HAP-1 (cell line): ENCODE measurements around the gene ELANE.
A peak's percentile ranks its signal among the peaks of the same experiment; 100 is the strongest.
"Not testable (repeated sequence)": the region's sequence is repeated elsewhere in the genome, so short reads cannot be mapped to it uniquely, and the experiment has no call there.

ENCODE experiments used
- DNase-seq, 2 experiments: peaks; one replicate each; pipeline ENCODE4 v3.0.0-alpha.2; 2016 to 2020; ENCODE audit warnings: low spot score in 2 of 2
- H3K27me3 ChIP-seq: fragments of 250-450 bp; sonication (Bioruptor Pico); 2 replicates; pipeline ENCODE4 v1.5.1; 2020; ENCODE audit warnings: low read depth, mild to moderate bottlenecking, moderate library complexity
- H3K36me3 ChIP-seq: fragments of 250-450 bp; sonication (Bioruptor Pico); replicated peaks from 2 replicates; pipeline ENCODE4 v1.5.1; 2020; ENCODE audit warnings: mild to moderate bottlenecking
- H3K4me1 ChIP-seq: fragments of 250-450 bp; sonication (Bioruptor Pico); 2 replicates; pipeline ENCODE4 v1.5.1; 2020; ENCODE audit warnings: mild to moderate bottlenecking
- H3K4me3 ChIP-seq: fragments of 250-450 bp; sonication (Bioruptor Pico); 2 replicates; pipeline ENCODE4 v1.5.1; 2020; ENCODE audit warnings: mild to moderate bottlenecking, moderate library complexity
- H3K9me3 ChIP-seq: fragments of 250-450 bp; sonication (Bioruptor Pico); 2 replicates; pipeline ENCODE4 v1.5.1; 2020; ENCODE audit warnings: mild to moderate bottlenecking, moderate library complexity
- in situ Hi-C: fragments of 300-500 bp; cut with MboI; formaldehyde crosslinking; loops from 3 replicates; pipeline ENCODE4 v1.14.3; 2020; ENCODE audit warnings: low sequenced_read_pairs, inconsistent platforms, mixed read lengths

Gene ELANE

DNA sequence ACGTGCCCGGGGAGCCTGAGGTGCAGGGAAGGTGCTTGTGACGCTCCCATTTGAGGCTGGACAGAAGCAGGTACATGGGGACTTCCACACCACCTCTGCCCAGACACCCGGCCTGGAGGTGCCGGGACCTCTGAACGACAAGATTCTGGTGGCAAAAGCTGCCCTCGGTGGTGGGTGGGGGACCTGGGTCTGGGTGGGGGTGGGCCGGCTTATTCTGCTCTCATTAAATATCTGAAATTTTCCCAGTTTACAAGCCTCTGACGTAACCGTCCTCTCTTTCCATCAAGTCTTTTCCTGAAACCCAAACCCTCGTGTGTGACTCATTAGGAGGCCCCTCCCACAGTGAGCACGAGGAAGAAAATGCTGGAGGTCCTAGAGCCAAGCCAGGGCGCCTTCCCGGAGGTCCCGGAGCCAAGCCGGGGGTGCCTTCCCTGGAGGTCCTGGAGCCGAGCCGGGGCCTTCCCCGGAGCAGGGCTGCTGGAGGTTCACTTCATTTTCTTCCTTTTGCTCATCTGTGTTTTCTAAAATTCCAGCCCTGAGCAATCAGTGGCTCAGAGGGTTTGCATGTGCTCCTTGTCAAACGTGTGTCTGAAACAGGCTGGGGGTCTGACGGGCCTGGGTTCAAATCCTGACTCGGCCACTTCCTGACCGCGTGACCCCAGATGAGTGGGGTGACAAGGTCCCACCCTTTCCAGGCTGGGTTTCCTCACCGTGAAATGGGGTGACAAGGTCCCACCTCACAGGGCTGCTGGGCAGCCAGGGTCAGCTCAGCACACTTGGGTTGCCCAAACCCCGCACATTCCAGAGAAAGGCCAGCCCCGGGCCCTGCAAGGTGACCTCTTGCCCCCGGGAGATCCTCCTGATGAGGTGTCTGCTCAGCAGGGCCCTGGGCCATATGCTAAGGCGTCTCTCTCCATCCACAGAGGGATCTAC lies 17.4 kb downstream of the ELANE start:
- DNase-seq = no peak
- H3K4me1 ChIP-seq = peaks cover 8% of the 10 kb centered on the region
- peaks cover 56% of the 10 kb centered on the region for H3K36me3 ChIP-seq
- no peak overlapping the region for H3K4me3 ChIP-seq
- H3K9me3 ChIP-seq = no peaks in the 10 kb centered on the region
- H3K27me3 ChIP-seq = no peaks in the 10 kb centered on the region
- in situ Hi-C loops = no loop called here

DNA sequence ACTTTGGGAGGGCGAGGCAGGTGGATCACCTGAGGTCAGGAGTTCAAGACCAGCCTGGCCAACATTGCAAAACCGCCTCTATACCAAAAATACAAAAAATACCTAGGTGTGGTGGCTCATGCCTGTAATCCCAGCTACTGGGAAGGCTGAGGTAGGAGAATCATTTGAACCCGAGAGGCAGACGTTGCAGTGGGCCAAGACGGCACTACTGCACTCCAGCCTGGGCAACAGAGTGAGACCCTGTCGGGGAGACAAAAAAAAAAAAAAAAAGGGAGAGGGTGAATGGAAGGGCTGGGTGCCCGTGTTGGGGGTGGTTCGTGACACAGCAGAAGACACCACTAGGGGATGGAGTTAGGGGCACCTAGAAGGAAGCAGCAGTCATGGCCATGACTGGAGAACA lies 18.2 kb downstream of the ELANE start:
- Histone ChIP-seq H3K4me1 (peaks cover 8% of the 10 kb centered on the region), H3K36me3 (peaks cover 63% of the 10 kb centered on the region), H3K9me3 (no peaks in the 10 kb centered on the region), H3K4me3 (no peak overlapping the region), H3K27me3 (no peaks in the 10 kb centered on the region)
- in situ Hi-C loops = no loop called here
- DNase-seq = no peak

DNA sequence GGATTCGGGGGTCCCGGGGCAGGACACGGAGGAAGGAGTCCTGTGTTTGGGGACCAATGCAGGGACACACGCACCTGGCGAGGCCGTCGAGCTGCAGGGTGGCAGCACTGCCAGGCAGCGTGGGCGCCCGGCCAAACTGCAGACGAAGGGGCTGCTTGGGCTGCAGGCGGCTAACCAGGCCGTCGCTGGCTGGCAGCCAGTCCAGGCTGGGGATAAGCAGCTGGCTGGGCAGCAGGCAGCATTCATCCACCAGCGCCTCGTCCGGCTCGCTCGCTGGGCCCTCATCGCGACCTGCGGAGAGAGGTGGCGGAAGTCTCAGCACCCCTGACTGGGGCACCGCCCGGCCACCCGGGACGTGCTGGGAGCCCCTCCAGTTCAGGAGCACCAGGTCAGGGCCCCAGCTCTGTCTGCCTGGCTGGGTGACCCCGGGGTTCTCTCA lies 18.9 kb downstream of the ELANE start:
- no peaks in the 10 kb centered on the region for H3K27me3 ChIP-seq
- H3K36me3 ChIP-seq = peaks cover 67% of the 10 kb centered on the region
- in situ Hi-C loops = no loop called here
- no peak for DNase-seq
- no peaks in the 10 kb centered on the region for H3K9me3 ChIP-seq
- H3K4me3 ChIP-seq = no peak overlapping the region
- H3K4me1 ChIP-seq = peaks cover 8% of the 10 kb centered on the region

DNA sequence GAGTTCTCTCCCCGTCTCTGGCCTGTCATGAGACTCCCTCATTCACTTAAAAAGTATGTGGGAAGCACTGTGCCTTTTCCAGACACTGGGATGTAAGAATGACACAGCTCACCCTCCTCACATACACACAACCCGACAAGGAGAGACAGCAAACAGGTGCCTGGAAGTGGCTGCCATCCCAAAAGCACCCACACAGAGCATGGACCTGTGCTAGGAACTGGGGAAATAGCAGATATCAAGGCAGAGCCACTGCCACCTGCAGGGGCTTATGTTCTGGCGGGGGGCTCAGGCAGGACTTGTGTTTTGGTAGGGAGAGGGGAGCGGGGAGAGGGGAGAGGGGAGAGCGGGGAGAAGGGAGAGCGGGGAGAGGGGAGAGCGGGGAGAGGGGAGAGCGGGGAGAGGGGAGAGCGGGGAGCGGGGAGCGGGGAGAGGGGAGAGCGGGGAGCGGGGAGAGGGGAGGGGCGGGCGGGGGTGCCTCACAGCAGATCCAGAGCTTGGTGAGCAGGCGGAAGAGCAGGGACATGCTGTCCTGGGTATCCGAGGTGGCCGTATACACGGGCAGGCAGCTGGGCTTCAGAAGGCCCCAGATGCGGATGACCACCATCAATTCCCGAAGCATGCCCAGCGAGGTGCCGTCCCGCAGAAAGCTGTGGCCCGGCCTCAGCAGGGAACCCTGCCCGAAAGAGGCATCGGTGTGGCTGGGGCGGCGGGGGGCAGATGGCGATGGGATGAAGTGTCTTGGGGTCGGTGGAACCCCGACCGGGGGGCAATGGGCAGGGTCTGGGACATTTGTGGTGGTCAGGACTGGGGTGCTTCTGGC lies 19.6 kb downstream of the ELANE start:
- DNase-seq = peak in 1 of 2 experiments; percentile 41
- peaks cover 73% of the 10 kb centered on the region for H3K36me3 ChIP-seq
- peaks cover 8% of the 10 kb centered on the region for H3K4me1 ChIP-seq
- H3K9me3 ChIP-seq = no peaks in the 10 kb centered on the region
- in situ Hi-C loops = no loop called here
- H3K27me3 ChIP-seq = no peaks in the 10 kb centered on the region
- H3K4me3 ChIP-seq = no peak overlapping the region

DNA sequence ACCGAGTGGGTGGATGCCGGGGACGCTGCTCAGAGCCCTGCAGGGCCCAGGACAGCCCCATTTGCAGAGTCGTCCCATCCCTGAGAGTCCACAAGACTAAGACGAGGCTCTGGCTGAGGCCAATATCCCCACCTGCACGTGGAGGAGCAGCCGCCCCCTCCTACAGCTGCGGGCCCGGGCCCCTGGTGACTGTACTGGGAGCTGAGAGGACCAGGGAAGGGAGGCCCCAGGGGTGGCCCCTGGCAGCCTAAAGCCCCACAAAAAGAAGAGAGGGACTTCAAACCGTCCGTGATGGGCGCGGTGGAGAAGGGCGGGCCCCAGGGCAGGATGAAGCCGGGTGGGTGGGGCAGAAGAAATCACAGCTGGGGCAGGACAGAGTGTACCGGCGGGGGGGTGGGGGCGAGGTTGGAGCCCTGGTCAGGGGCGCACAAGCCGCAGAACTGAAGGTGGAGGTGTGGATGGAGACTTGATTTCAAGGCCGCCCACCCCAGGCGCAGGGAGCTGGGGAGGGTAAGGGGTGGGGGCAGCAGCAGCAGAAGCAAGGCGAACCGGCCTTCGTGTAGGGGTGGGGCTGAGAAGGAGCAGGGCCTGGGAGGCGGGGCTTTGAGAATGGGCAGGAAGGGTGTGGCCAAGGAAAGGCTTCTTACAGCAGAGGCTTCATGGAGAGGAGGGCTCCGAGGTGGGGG lies 20.3 kb downstream of the ELANE start:
- DNase-seq = peak; percentile 82 to 94
- in situ Hi-C loops = no loop called here
- H3K4me1 ChIP-seq = peaks cover 8% of the 10 kb centered on the region
- no peaks in the 10 kb centered on the region for H3K27me3 ChIP-seq
- H3K4me3 ChIP-seq = no peak overlapping the region
- peaks cover 77% of the 10 kb centered on the region for H3K36me3 ChIP-seq
- no peaks in the 10 kb centered on the region for H3K9me3 ChIP-seq

DNA sequence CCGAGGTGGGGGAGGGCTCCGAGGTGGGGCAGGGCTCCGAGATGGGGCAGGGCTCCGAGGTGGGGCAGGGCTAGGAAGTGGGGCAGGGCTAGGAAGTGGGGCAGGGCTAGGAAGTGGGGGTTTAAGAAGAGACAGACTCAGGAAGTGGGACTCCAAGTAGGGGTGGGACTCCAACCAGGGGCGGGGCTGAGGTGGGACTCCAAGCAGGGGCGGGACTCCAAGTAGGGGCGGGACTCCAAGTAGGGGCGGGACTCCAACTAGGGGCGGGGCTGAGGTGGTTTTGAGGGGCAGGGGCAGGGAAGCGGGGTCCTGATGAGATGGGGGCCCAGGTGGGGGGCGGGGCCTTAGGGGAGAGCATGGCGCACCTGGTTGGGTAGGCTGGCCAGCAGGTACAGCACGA lies 21.0 kb downstream of the ELANE start:
- no peaks in the 10 kb centered on the region for H3K9me3 ChIP-seq
- in situ Hi-C loops = no loop called here
- no peak overlapping the region for H3K4me3 ChIP-seq
- peak in 1 of 2 experiments; percentile 78 for DNase-seq
- H3K36me3 ChIP-seq = peaks cover 70% of the 10 kb centered on the region
- peaks cover 8% of the 10 kb centered on the region for H3K4me1 ChIP-seq
- H3K27me3 ChIP-seq = no peaks in the 10 kb centered on the region

DNA sequence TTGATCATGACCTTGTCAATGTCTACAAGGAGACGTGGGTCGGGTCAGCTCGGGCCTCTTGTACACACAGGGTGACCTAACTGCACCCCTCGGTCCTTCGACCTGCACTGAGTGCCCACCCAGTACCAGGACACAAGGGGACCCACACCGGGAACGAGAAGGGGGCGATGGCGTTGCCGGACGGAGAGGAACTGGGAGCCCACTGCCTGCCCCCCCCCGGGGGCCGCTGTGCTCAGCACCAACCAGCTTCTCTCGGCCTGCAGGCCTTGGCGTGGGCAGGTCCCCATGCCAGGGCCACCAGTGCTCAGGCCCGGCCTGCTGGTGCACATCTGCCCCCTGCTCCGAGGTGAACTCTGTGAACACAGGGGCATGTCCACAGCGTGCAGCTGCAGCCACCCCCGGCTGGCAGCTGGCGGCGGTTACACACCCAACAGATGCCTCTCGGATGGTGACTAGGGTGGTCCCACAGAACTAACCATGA lies 21.5 kb downstream of the ELANE start:
- Histone ChIP-seq H3K9me3 (no peaks in the 10 kb centered on the region), H3K36me3 (peaks cover 65% of the 10 kb centered on the region), H3K4me3 (no peak overlapping the region), H3K4me1 (peaks cover 8% of the 10 kb centered on the region), H3K27me3 (no peaks in the 10 kb centered on the region)
- no peak for DNase-seq
- in situ Hi-C loops = no loop called here

DNA sequence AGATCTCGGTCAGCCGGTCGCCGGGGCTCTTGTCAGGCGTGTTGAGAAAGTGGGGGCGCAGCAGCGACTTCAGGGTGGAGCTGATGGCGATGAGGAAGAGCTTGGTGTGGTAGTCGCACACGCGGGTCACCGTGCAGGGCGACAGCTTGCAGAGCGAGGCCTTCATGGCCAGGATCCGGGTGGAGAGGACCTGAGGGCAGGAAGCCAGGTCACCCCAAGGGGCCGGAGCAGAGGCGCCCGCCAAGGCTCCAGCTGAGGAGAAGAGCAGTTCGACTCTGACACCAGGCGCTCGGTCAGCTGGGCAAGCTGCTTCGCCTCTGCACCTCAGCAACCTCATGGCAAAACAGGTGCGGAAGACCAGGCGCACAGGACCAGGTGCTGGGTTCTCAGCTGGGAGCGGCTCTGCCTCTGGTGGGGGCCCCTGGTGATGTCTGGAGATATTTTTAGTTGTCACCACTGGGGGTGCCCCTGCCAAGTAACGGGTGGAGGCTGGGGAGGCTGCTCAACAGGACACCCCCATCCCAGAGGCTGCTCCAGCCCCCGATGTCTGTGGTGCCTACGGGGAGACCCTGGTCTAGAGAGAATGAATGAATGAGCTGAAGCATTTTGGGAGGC lies 23.3 kb downstream of the ELANE start:
- H3K27me3 ChIP-seq = no peaks in the 10 kb centered on the region
- peaks cover 8% of the 10 kb centered on the region for H3K4me1 ChIP-seq
- no peak for DNase-seq
- in situ Hi-C loops = no loop called here
- H3K9me3 ChIP-seq = no peaks in the 10 kb centered on the region
- H3K4me3 ChIP-seq = no peak overlapping the region
- peaks cover 50% of the 10 kb centered on the region for H3K36me3 ChIP-seq

DNA sequence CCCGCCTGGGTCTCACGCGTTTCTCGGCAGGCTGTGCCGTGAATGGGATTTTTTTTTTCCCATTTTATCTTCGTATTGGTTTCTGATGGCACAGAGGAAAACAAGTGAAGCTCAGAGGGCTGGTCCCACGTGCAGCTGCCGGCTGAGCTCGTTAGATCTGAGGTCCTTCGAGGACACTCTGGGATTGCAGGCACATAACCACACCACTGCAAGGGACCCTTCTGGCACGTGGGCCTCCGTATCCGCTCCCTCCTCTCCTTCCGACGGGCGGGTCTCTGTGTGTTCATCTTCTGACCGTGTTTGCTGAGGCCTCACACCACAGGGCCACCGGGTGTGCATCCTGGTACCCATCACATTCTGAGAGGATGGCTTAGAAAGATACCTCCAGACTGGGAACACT lies 24.0 kb downstream of the ELANE start:
- no peak overlapping the region for H3K4me3 ChIP-seq
- DNase-seq = no peak
- H3K9me3 ChIP-seq = no peaks in the 10 kb centered on the region
- peaks cover 49% of the 10 kb centered on the region for H3K36me3 ChIP-seq
- H3K27me3 ChIP-seq = no peaks in the 10 kb centered on the region
- H3K4me1 ChIP-seq = peaks cover 8% of the 10 kb centered on the region
- in situ Hi-C loops = no loop called here

DNA sequence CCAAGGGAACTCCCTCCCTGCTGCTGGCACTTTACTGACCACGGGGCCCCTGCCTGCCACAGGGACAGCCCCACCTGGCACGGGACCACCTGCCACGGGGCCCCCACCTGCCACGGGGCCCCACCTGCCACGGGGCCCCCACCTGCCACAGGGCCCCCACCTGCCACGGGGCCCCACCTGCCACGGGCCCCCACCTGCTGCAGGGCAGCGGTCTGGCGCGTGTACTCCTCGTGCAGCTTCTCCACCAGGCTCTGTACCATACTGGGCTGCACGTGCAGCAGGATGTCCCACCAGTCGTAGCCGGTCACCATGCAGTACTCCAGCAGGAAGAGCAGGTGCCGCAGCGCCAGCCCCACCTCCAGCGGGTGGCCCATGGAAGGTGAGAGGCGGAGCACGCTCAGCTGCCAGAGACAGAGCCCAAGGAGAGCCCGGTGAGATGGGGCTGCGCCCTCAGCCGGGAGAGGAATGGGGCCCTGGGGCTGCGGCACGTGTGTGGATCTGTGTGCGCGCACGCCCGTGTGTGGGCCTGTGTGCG lies 24.7 kb downstream of the ELANE start:
- Histone ChIP-seq H3K4me3 (no peak overlapping the region), H3K4me1 (peaks cover 7% of the 10 kb centered on the region), H3K9me3 (no peaks in the 10 kb centered on the region), H3K27me3 (no peaks in the 10 kb centered on the region), H3K36me3 (peaks cover 52% of the 10 kb centered on the region)
- no peak for DNase-seq
- in situ Hi-C loops = no loop called here

DNA sequence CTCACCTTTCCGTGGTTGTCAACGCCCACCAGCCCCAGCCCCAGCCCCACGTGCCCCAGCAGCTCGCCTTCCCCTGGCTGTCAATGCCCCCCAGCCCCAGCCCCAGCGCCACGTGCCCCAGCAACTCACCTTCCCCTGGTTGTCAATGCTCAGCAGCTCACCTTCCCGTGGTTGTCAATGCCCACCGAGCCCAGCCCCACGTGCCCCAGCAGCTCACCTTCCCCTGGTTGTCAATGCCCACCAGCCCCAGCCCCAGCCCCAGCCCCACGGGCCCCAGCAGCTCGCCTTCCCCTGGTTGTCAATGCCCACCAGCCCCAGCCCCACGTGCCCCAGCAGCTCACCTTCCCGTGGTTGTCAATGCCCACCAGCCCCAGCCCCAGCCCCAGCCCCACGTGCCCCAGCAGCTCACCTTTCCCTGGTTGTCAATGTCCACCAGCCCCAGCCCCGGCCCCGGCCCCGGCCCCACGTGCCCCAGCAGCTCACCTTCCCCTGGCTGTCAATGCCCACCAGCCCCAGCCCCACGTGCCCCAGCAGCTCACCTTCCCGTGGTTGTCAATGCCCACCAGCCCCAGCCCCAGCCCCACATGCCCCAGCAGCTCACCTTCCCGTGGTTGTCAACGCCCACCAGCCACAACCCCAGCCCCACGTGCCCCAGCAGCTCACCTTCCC lies 26.0 kb downstream of the ELANE start:
- H3K27me3 ChIP-seq, H3K4me3 ChIP-seq, DNase-seq, H3K4me1 ChIP-seq, in situ Hi-C loops, H3K9me3 ChIP-seq: not testable (repeated sequence)
- H3K36me3 ChIP-seq = peaks cover 58% of the 10 kb centered on the region

DNA sequence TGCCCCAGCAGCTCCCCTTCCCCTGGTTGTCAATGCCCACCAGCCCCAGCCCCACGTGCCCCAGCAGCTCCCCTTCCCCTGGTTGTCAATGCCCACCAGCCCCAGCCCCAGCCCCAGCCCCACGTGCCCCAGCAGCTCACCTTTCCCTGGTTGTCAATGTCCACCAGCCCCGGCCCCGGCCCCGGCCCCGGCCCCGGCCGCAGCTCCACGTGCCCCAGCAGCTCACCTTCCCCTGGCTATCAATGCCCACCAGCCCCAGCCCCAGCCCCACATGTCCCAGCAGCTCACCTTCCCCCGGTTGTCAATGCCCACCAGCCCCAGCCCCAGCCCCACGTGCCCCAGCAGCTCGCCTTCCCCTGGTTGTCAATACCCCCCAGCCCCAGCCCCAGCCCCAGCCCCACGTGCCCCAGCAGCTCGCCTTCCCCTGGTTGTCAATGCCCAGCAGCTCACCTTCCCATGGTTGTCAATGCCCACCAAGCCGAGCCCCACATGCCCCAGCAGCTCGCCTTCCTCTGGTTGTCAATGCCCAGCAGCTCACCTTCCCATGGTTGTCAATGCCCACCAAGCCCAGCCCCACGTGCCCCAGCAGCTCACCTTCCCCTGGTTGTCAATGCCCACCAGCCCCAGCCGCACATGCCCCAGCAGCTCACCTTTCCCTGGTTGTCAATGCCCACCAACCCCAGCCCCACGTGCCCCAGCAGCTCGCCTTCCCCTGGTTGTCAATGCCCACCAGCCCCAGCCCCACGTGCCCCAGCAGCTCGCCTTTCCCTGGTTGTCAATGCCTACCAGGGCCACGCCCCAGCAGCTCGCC lies 26.9 kb downstream of the ELANE start:
- H3K27me3 ChIP-seq, H3K9me3 ChIP-seq, DNase-seq, in situ Hi-C loops, H3K4me1 ChIP-seq, H3K4me3 ChIP-seq: not testable (repeated sequence)
- H3K36me3 ChIP-seq = peaks cover 57% of the 10 kb centered on the region
